Measurements from ENCODE around the gene KCTD4. TPM values are rescaled to one million over a fixed set of nuclear protein-coding genes. Genes with fewer than 3 reads are reported as not detected.
"Not testable (repeated sequence)": the region's sequence is repeated elsewhere in the genome, so short reads cannot be mapped to it uniquely, and the experiment has no call there.

Gene KCTD4
- total RNA-seq, 1 experiment from 2014 or later: not detected

DNA sequence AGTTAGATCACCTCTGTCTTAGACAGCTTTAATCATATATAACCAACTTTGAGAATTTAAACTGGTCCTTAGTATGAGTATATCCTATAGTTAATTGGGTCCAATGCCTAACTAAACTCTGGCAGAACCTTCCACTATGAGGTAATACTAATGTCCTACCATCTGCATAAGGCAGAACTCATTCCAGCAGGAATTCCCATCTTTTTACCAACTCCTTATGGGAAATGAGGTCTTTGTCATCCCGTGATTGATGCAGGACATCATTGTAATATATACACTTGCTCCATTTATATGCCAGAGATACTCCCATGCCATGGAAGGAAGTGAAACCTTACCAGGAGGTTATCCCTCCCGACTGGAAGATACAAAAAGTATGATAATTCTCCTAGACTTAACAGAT lies 2.8 kb downstream of the KCTD4 start:
- Histone ChIP-seq H3K4me1 (0 out of 2 replicates have a peak, but pooled peaks cover 8% of the 10 kb centered on the region), H3K9me3 (replicated peaks) (no peaks in the 10 kb centered on the region), H3K27ac (no peak overlapping the region), H3K27me3 (no peaks in the 10 kb centered on the region), H3K36me3 (no peaks in the 10 kb centered on the region), H3K4me3 (no peak overlapping the region)
- no peak for DNase-seq

DNA sequence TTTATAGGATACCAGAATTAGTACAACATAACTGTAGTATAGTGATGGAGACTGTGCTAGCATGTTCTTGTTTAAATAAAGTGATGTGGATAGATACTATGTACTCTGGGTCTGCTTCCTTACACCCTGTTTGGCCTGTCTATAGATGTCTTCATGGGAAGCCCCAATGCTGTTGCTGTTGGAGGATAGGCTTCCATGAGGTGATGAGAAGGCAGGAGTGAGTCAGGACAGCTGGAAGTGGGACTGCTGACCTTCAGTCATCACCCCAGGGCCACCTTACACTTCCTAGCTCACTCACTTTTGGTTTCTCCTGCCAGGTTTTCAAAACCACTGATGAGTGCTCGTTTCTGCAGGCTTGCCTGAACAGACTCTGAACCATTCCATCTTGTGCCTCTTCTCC lies 4.2 kb downstream of the KCTD4 start:
- H3K27ac ChIP-seq: no peak overlapping the region
- H3K4me1 ChIP-seq: 0 out of 2 replicates have a peak, but pooled peaks cover 8% of the 10 kb centered on the region
- H3K36me3 ChIP-seq: no peaks in the 10 kb centered on the region
- H3K9me3 ChIP-seq (replicated peaks): no peaks in the 10 kb centered on the region
- no peak for DNase-seq
- no peaks in the 10 kb centered on the region for H3K27me3 ChIP-seq
- no peak overlapping the region for H3K4me3 ChIP-seq

DNA sequence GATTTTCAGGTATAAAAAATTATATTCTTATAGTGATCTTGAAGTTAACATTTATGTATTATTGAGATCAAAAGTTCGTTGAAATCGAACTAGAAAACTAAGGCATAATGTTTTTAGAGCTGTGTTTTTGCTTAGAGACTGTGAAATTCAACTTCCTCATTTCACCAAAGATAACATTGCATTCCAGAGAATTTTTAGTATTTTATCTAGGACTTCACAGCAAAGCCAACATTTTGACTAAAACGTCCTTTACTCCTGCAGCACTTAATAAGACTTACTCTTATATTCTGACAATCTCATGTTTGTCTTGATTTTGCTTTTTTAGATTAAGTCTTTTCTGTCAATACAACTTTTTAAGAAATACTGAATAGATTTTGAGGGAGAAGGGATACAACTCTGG lies 4.7 kb downstream of the KCTD4 start:
- Histone ChIP-seq H3K9me3 (replicated peaks) (no peaks in the 10 kb centered on the region), H3K27ac (no peak overlapping the region), H3K27me3 (no peaks in the 10 kb centered on the region), H3K36me3 (no peaks in the 10 kb centered on the region), H3K4me1 (0 out of 2 replicates have a peak, but pooled peaks cover 8% of the 10 kb centered on the region), H3K4me3 (no peak overlapping the region)
- DNase-seq: no peak

DNA sequence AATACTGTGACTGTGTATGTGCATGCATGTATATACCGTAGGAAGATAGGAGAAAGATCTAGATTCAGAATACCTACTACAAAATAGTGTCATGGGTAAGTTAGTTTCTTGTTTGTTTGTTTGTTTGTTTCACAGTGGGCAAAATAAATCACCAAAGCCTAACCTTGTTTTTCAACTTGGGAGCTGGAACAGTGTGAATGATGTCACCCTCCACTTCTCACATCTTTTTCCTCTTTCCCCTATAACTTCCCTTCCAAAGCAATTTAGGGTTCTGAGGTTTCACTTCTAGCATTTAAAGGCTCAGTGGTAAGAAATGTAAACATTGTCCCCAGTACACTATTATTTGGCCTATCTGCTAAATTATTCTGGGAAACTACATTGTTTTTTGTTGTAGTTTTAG lies 5.4 kb downstream of the KCTD4 start:
- Histone ChIP-seq H3K4me3 (no peak overlapping the region), H3K4me1 (0 out of 2 replicates have a peak, but pooled peaks cover 8% of the 10 kb centered on the region), H3K27me3 (no peaks in the 10 kb centered on the region), H3K27ac (no peak overlapping the region), H3K36me3 (no peaks in the 10 kb centered on the region), H3K9me3 (replicated peaks) (no peaks in the 10 kb centered on the region)
- no peak for DNase-seq

DNA sequence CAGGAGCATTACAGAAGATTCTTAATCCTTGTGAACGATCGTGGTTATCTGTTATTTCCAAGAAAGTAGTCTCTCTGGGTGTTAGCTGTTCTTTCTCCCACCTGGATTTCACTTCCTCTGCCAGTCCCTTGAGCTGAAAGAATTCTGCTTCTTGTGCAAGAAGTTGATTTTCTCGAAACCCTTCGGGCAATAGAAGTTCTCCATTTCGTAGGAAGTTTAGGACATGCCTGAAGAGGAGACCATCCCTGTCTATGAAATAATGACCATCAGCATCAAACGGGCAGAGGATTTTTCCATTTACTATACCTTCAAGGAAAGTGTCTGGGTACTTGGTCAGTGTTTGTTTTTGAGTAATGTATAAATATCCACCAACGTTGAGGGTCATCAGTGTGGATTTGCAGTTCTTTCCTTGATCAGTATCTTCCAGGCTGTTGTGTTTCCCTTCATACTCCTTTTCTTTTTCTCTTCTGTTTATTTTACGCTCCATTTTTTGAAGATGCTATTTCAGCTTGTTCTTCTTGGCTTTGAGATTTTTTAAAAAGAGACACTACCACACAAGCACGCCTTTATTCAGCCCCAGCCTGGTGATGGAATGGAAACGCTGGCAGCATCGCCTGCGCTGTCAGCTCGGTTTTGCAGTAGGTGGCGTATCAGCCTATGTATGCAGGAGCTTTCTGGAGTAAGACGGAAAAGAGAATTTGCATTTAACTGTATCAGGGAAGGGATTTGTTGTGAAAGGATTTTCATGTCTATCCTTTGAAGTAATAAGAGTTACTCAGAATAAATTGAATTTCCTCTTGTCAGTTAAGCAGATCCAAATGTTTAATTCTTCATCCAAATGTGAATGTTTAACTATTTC lies 6.5 kb downstream of the KCTD4 start:
- H3K4me3 ChIP-seq: no peak overlapping the region
- no peak for DNase-seq

DNA sequence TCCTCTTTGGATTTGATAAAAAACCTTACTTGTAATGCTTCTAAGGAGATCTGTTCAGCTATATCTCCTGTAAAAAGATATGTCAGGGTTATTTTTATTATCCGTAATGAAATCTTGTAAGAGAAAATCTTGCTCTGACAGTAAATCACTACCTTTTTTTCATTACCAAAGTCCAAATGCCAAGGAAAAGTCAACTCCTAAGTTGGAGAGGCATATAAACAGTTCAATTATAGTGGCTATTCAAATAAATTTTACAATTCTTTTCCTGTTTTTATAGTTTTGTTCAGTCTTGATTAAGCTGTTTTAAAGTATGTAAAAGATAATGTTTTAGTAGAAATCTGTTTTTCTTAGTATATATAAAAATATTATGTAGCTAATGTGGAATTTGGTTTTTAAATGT lies 9.0 kb downstream of the KCTD4 start:
- H3K36me3 ChIP-seq: peaks cover 4% of the 10 kb centered on the region; the same call in 1 of the 2 replicates
- DNase-seq: no peak
- H3K4me1 ChIP-seq: 0 out of 2 replicates have a peak, but pooled peaks cover 8% of the 10 kb centered on the region
- H3K4me3 ChIP-seq: no peak overlapping the region
- H3K9me3 ChIP-seq (replicated peaks): no peaks in the 10 kb centered on the region
- H3K27me3 ChIP-seq: no peaks in the 10 kb centered on the region
- no peak overlapping the region for H3K27ac ChIP-seq

More for the DNA sequence above, 6.5 kb downstream of the KCTD4 start:
- H3K27ac ChIP-seq: no peak overlapping the region
- no peaks in the 10 kb centered on the region for H3K27me3 ChIP-seq
- no peaks in the 10 kb centered on the region for H3K9me3 ChIP-seq (replicated peaks)
- H3K4me1 ChIP-seq: 0 out of 2 replicates have a peak, but pooled peaks cover 8% of the 10 kb centered on the region
- no peaks in the 10 kb centered on the region for H3K36me3 ChIP-seq

DNA sequence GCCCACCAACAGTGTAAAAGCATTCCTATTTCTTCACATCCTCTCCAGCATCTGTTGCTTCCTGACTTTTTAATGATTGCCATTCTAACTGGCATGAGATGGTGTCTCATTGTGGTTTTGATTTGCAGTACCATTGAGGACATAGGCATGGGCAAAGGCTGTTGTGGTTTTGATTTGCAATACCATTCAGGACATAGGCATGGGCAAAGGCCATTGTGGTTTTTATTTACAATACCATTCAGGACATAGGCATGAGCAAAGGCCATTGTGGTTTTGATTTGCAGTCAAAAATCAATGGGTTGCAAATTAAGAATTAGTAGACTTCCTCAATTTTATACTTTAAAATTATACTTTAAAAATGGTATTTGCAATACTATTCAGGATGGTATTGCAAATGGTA lies 11.3 kb downstream of the KCTD4 start:
- not testable (repeated sequence) for H3K4me3 ChIP-seq; DNase-seq; H3K27me3 ChIP-seq; H3K36me3 ChIP-seq; H3K9me3 ChIP-seq (replicated peaks); H3K4me1 ChIP-seq; H3K27ac ChIP-seq

DNA sequence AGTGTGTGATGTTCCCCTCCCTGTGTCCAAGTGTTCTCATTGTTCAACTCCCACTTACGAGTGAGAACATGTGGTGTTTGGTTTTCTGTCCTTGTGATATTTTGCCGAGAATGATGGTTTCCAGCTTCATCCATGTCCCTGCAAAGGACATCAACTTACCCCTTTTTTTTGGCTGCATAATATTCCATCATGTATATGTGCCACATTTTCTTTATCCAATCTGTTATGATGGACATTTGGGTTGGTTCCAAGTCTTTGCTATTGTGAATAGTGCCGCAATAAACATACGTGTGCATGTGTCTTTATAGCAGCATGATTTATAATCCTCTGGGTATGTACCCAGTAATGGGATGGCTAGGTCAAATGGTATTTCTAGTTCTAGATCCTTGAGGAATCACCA lies 11.8 kb downstream of the KCTD4 start:
- not testable (repeated sequence) for H3K27me3 ChIP-seq; H3K36me3 ChIP-seq; H3K4me3 ChIP-seq; DNase-seq; H3K27ac ChIP-seq; H3K9me3 ChIP-seq (replicated peaks); H3K4me1 ChIP-seq

DNA sequence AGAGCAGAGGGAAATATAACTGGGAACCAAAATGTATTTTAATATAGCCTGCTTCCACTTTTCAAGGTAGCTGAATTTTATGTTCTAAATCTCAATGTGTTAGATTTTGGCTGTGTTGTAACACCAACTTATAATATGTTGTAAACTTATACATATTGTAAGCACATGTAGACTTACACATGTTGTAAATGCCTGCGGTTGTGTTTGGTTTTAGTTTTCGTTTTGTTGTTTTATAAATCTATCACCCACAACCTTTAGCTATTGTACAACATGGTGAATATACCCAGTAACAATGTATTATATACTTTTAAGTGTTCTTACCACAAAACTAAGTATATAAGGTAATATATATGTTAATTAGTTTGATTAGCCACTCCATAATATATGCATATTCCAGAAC lies 15.6 kb downstream of the KCTD4 start:
- H3K36me3 ChIP-seq: peaks cover 11% of the 10 kb centered on the region; the same call in 1 of the 2 replicates
- no peak for DNase-seq
- H3K4me3 ChIP-seq: no peak overlapping the region
- no peaks in the 10 kb centered on the region for H3K9me3 ChIP-seq (replicated peaks)
- H3K27ac ChIP-seq: no peak overlapping the region
- no peaks in the 10 kb centered on the region; the same call in 1 of the 2 replicates for H3K4me1 ChIP-seq
- no peaks in the 10 kb centered on the region for H3K27me3 ChIP-seq

DNA sequence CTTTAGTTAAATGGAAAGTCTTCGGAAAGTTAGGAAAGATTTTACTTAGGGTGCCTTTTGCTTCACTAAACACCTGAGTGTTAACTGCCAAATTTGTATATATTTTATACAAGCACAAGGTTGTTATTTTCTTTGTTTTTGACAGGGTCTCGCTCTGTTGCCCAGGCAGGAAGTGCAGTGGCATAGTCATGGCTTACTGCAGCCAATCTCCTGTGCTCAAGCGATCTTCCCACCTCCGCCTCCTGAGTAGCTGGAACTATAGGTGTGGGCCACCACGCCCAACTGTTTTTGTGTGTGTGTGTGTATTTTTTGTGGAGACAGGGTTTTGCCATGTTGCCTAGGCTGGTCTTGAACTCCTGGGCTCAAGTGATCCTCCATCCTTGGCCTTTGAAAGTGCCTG lies 16.2 kb downstream of the KCTD4 start:
- no peaks in the 10 kb centered on the region; the same call in 1 of the 2 replicates for H3K4me1 ChIP-seq
- H3K4me3 ChIP-seq: no peak overlapping the region
- no peaks in the 10 kb centered on the region for H3K27me3 ChIP-seq
- DNase-seq: no peak
- no peak overlapping the region for H3K27ac ChIP-seq
- no peaks in the 10 kb centered on the region for H3K9me3 ChIP-seq (replicated peaks)
- peaks cover 11% of the 10 kb centered on the region; the same call in 1 of the 2 replicates for H3K36me3 ChIP-seq

DNA sequence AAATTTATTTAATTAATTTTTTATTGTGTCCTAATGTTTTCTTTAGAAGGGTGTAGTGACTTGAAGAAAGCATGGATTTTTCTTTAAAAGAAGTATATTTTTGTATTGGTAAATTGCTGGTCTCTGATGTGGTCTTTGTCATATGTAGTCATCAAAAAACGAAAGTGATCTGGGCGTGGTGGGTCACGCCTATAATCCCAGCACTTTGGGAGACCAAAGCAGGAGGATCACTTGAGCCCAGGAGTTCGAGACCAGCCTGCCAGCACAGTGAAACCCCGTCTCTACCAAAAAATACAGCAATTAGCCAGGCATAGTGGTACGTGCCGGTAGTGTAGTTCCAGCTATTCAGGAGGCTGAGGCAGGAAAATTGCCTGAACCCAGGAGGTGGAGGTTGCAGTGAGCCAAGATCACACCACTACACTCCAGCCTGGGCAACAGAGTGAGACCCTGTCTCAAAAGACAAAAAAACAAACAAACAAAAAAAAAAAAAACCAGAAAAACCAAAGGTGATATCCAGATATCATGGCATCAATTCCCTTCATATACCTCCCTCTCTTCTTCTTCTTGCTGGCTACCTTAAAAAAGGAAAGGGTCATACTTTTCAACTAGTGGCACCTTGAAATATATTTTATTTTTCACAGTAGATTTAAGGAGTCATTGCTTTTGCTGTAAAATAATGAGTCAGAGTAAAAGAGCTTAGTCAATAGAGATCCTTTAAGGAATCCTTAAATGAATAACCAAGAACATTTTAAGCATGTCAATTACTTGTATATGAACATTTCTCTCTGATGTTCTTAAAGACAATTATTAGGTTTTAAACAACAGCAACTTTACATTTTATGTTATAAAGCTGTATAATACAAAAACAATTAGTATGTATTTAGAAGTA lies 19.9 kb downstream of the KCTD4 start:
- DNase-seq: peak in 1 of 2 experiments; percentile 6
- Histone ChIP-seq H3K4me1 (peaks cover 13% of the 10 kb centered on the region), H3K27ac (no peak overlapping the region)

DNA sequence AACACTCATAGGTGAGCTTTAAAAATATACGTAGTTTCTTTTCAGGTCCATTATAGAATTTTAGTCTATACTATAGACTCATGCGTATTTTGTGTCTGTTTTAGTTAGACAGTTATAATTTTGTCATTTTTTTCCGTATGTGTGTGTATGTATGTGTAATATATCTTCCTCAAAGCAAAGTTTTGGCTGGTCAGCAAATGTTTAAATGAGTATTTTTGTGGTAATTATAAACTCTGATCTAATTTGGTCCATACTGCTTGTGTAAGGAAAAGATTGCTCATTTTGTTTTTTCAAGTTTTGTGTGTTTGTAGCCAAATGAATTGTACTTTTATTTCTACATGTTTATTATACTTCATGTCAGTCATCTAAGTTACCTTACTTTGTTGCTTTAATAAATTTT lies 20.5 kb downstream of the KCTD4 start:
- H3K27ac ChIP-seq: no peak overlapping the region
- no peaks in the 10 kb centered on the region for H3K9me3 ChIP-seq (replicated peaks)
- H3K27me3 ChIP-seq: no peaks in the 10 kb centered on the region
- DNase-seq: no peak
- H3K4me3 ChIP-seq: no peak overlapping the region
- H3K36me3 ChIP-seq: peaks cover 6% of the 10 kb centered on the region; the same call in 1 of the 2 replicates
- peaks cover 13% of the 10 kb centered on the region for H3K4me1 ChIP-seq

More for the DNA sequence above, 19.9 kb downstream of the KCTD4 start:
- Histone ChIP-seq H3K4me3 (no peak overlapping the region), H3K36me3 (peaks cover 6% of the 10 kb centered on the region; the same call in 1 of the 2 replicates), H3K27me3 (no peaks in the 10 kb centered on the region), H3K9me3 (replicated peaks) (no peaks in the 10 kb centered on the region)

DNA sequence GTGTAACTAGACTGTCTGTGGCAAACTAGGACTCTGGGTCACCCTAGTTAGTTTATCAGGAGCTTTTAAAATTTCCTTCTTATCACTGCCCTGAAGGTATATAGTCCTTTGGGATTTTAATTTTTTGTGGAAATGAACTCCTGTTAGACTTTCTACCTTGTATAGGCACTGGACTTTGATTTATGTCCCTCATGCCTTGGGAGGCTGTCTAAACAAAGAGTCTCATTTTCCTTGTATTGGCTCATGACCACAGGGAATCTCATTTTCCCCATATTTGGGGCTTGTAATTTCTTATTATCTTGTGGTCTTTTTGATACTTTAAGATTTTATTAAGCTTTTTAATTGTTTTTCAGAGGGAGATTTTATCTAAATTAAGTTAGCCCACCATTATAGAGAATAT lies 21.4 kb downstream of the KCTD4 start:
- Histone ChIP-seq H3K27me3 (no peaks in the 10 kb centered on the region), H3K9me3 (replicated peaks) (no peaks in the 10 kb centered on the region), H3K4me3 (no peak overlapping the region), H3K27ac (no peak overlapping the region; the same call in 1 of the 2 replicates), H3K4me1 (peaks cover 13% of the 10 kb centered on the region), H3K36me3 (peaks cover 6% of the 10 kb centered on the region; the same call in 1 of the 2 replicates)
- DNase-seq: peak in 1 of 2 experiments; percentile 13

DNA sequence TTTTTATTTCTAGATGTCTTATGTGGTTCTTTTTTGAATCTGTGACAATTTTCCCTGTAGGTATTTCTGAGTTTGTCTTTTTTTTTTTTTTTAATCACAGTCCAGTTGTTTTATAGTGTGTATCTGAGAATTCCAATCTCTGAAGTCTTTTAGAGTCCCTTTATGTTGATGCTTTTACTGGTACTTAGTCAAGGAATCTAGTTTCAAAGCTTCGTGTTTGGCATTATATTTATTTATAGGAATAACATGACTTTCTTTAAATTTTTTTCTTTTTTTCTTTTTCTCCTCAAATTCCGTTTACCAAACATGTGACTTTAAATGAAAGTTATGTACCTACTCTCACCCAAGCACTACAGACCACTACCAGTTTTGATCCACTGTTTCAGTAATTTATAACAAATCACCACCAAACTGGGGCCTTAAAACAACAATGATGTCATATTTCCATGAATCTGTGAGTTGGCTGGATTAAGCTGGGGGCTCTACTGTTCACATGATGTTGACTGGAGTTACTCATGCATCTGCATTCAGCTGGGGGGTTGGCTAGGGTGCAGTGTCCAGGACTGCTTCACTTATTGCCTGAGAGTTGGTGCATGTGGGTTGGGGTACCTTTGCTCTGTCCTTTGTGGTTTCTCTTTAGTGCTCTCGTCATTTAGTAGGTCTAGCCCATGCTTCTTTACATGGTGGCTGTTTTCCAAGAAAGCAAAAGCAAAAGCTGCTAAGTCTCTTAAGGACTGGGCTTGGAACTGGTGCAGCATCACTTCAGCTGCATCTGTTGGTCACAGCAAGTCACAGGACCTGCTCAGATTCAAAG lies 22.3 kb downstream of the KCTD4 start:
- peak overlapping the region; percentile 14; the same call in 1 of the 2 replicates for H3K27ac ChIP-seq
- peak; percentile 38 to 52 for DNase-seq

More for the DNA sequence above, 22.3 kb downstream of the KCTD4 start:
- Histone ChIP-seq H3K27me3 (no peaks in the 10 kb centered on the region), H3K4me1 (peaks cover 13% of the 10 kb centered on the region), H3K4me3 (no peak overlapping the region), H3K36me3 (peaks cover 6% of the 10 kb centered on the region; the same call in 1 of the 2 replicates), H3K9me3 (replicated peaks) (no peaks in the 10 kb centered on the region)

All from SJCRH30 (cell line).